Measurements from ENCODE around the gene MED23.

The MED23 gene

GRCh38 chr6:131588643-131589042, 39.4 kb downstream of the MED23 start:
- TF ChIP-seq CTCF (IDR thresholded peaks at IDR 0.05; ENCODE audit: low read depth, low read length), result no peak
- in situ Hi-C loops (cut with HindIII; ENCODE audit: low sequenced_read_pairs), result no loop called here
- no peak for DNase-seq (ENCODE audit: low read depth, low spot score)
- H3K4me3 ChIP-seq (ENCODE audit: low read depth, low read length), result no peak overlapping the region

GRCh38 chr6:131587909-131588308, 40.1 kb downstream of the MED23 start:
- no peak for TF ChIP-seq CTCF (IDR thresholded peaks at IDR 0.05; ENCODE audit: low read depth, low read length)
- in situ Hi-C loops (cut with HindIII; ENCODE audit: low sequenced_read_pairs), result no loop called here
- DNase-seq (ENCODE audit: low read depth, low spot score), result no peak
- no peak overlapping the region for H3K4me3 ChIP-seq (ENCODE audit: low read depth, low read length)

GRCh38 chr6:131586543-131586942, 41.5 kb downstream of the MED23 start:
- DNase-seq (ENCODE audit: low read depth, low spot score), result no peak
- in situ Hi-C loops (cut with HindIII; ENCODE audit: low sequenced_read_pairs), result no loop called here
- no peak overlapping the region for H3K4me3 ChIP-seq (ENCODE audit: low read depth, low read length)
- no peak for TF ChIP-seq CTCF (IDR thresholded peaks at IDR 0.05; ENCODE audit: low read depth, low read length)

- TF ChIP-seq CTCF (IDR thresholded peaks at IDR 0.05; ENCODE audit: low read depth, low read length), result no peak
- no peak for DNase-seq (ENCODE audit: low read depth, low spot score)
- H3K4me3 ChIP-seq (ENCODE audit: low read depth, low read length), result no peak overlapping the region
- in situ Hi-C loops (cut with HindIII; ENCODE audit: low sequenced_read_pairs), result no loop called here
Measured at GRCh38 chr6:131581523-131581922, 46.5 kb downstream of the MED23 start.

- in situ Hi-C loops (cut with HindIII; ENCODE audit: low sequenced_read_pairs), result no loop called here
- no peak for TF ChIP-seq CTCF (IDR thresholded peaks at IDR 0.05; ENCODE audit: low read depth, low read length)
- no peak overlapping the region for H3K4me3 ChIP-seq (ENCODE audit: low read depth, low read length)
- DNase-seq (ENCODE audit: low read depth, low spot score), result no peak
Measured at GRCh38 chr6:131575834-131576478, 52.1 kb downstream of the MED23 start.

- DNase-seq (ENCODE audit: low read depth, low spot score), result no peak
- no peak overlapping the region for H3K4me3 ChIP-seq (ENCODE audit: low read depth, low read length)
- in situ Hi-C loops (cut with HindIII; ENCODE audit: low sequenced_read_pairs), result no loop called here
- TF ChIP-seq CTCF (IDR thresholded peaks at IDR 0.05; ENCODE audit: low read depth, low read length), result no peak
Measured at GRCh38 chr6:131574686-131575085, 53.4 kb downstream of the MED23 start.

All from astrocyte of the spinal cord (primary cell).